GM12878 (cell line): ENCODE measurements around the gene DHX57. TPM values are rescaled to one million over a fixed set of nuclear protein-coding genes. Genes with fewer than 3 reads are reported as not detected.

Source experiments
- ATF2 ChIP-seq: IDR thresholded peaks from 2 replicates; pipeline ENCODE4 v1.6.1; 2012; ENCODE audit warnings: low read length, inconsistent platforms
- BCLAF1 ChIP-seq: fragments of 450-650 bp; IDR thresholded peaks from 2 replicates; pipeline ENCODE4 v1.6.1; 2017; ENCODE audit warnings: antibody characterized with exemption, mild to moderate bottlenecking, moderate library complexity
- EP300 ChIP-seq, 2 experiments: fragments of 150-350 bp in 1 of 2; IDR thresholded peaks; 2 replicates each; pipeline ENCODE4 v1.6.1; 2011 to 2012; ENCODE audit warnings: low read depth in 2 of 2, low read length in 2 of 2, borderline replicate concordance in 1 of 2, improper control_type of control experiment in 1 of 2, inconsistent platforms in 1 of 2; ENCODE audit not compliant: control insufficient read depth in 1 of 2
- HSF1 ChIP-seq: fragments of 150-350 bp; IDR thresholded peaks from 2 replicates; pipeline ENCODE4 v1.6.1; 2014; ENCODE audit warnings: mild to moderate bottlenecking, low read depth, low read length
- NFXL1 ChIP-seq: fragments of 450-650 bp; IDR thresholded peaks from 2 replicates; pipeline ENCODE4 v1.6.1; 2017; ENCODE audit warnings: antibody characterized with exemption, mild to moderate bottlenecking, borderline replicate concordance
- NR2F1 ChIP-seq: fragments of 450-650 bp; conservative IDR thresholded peaks from 2 replicates; pipeline ENCODE4 v1.6.1; 2017; ENCODE audit warnings: mild to moderate bottlenecking
- YBX1 ChIP-seq: fragments of 450-650 bp; IDR thresholded peaks from 2 replicates; pipeline ENCODE4 v1.6.1; 2016; ENCODE audit warnings: antibody characterized with exemption
- ZNF622 ChIP-seq: fragments of 450-650 bp; IDR thresholded peaks from 2 replicates; pipeline ENCODE4 v1.6.1; 2017; ENCODE audit warnings: mild to moderate bottlenecking, inconsistent platforms
- polyA plus RNA-seq, 11 experiments: library from polyadenylated mRNA; depleted of rRNA in 4 of 11; unstranded in 6 of 11; stranded (reverse) in 5 of 11; fragments of >200 nt; fragmentation: Nextera tagmentation in 4 of 11; fragmentation: Illumina TruSeq in 1 of 11; extraction: Ambion mirVana in 4 of 11; extraction: Trizol in 1 of 11; gene quantifications; 1 replicate in 1 of 11; 2 replicates in 10 of 11; pipeline versions ENCODE4 v1.2.1 to v1.2.3, GENCODE V29; 2011 to 2016; ENCODE audit warnings: inconsistent platforms in 2 of 11, missing spikeins in 2 of 11, low read depth in 1 of 11
- total RNA-seq, 4 experiments: library from RNA; depleted of rRNA in 3 of 4; stranded (reverse); fragments of >200 nt in 3 of 4; fragmentation: Illumina TruSeq in 1 of 4; extraction: Trizol in 1 of 4; gene quantifications; 2 replicates each; pipeline versions ENCODE4 v1.2.1 to v1.2.3, GENCODE V29; 2013 to 2021
- TF ChIP-seq, protein P1 (sequence below): IDR thresholded peaks from 2 replicates; pipeline ENCODE4 v1.6.1; 2012; ENCODE audit warnings: improper control_type of control experiment, low read depth, low read length; ENCODE audit not compliant: insufficient replicate concordance
- TF ChIP-seq, protein P2 (sequence below): IDR thresholded peaks from 2 replicates; pipeline ENCODE4 v1.6.1; 2012; ENCODE audit warnings: low read depth, low read length, improper control_type of control experiment

DHX57 gene
- total and polyA plus RNA-seq, 10 of the 15 experiments (the other 5 are each of a cell fraction or from before 2014, with no cell fraction given) = 6.5 to 18.0 (median 15.8) TPM

GRCh38 chr2:38873763-38874162 is 2.0 kb downstream of the DHX57 start (continued):
- TF ChIP-seq, protein P1, sequence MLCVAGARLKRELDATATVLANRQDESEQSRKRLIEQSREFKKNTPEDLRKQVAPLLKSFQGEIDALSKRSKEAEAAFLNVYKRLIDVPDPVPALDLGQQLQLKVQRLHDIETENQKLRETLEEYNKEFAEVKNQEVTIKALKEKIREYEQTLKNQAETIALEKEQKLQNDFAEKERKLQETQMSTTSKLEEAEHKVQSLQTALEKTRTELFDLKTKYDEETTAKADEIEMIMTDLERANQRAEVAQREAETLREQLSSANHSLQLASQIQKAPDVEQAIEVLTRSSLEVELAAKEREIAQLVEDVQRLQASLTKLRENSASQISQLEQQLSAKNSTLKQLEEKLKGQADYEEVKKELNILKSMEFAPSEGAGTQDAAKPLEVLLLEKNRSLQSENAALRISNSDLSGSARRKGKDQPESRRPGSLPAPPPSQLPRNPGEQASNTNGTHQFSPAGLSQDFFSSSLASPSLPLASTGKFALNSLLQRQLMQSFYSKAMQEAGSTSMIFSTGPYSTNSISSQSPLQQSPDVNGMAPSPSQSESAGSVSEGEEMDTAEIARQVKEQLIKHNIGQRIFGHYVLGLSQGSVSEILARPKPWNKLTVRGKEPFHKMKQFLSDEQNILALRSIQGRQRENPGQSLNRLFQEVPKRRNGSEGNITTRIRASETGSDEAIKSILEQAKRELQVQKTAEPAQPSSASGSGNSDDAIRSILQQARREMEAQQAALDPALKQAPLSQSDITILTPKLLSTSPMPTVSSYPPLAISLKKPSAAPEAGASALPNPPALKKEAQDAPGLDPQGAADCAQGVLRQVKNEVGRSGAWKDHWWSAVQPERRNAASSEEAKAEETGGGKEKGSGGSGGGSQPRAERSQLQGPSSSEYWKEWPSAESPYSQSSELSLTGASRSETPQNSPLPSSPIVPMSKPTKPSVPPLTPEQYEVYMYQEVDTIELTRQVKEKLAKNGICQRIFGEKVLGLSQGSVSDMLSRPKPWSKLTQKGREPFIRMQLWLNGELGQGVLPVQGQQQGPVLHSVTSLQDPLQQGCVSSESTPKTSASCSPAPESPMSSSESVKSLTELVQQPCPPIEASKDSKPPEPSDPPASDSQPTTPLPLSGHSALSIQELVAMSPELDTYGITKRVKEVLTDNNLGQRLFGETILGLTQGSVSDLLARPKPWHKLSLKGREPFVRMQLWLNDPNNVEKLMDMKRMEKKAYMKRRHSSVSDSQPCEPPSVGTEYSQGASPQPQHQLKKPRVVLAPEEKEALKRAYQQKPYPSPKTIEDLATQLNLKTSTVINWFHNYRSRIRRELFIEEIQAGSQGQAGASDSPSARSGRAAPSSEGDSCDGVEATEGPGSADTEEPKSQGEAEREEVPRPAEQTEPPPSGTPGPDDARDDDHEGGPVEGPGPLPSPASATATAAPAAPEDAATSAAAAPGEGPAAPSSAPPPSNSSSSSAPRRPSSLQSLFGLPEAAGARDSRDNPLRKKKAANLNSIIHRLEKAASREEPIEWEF = no peak
- TF ChIP-seq NR2F1 = no peak
- TF ChIP-seq ATF2 = no peak
- TF ChIP-seq, protein P2, sequence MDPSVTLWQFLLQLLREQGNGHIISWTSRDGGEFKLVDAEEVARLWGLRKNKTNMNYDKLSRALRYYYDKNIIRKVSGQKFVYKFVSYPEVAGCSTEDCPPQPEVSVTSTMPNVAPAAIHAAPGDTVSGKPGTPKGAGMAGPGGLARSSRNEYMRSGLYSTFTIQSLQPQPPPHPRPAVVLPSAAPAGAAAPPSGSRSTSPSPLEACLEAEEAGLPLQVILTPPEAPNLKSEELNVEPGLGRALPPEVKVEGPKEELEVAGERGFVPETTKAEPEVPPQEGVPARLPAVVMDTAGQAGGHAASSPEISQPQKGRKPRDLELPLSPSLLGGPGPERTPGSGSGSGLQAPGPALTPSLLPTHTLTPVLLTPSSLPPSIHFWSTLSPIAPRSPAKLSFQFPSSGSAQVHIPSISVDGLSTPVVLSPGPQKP = no peak
- TF ChIP-seq BCLAF1 = no peak
- no peak for TF ChIP-seq NFXL1
- TF ChIP-seq HSF1 = no peak
- TF ChIP-seq ZNF622 = no peak
- no peak for TF ChIP-seq EP300 (IDR thresholded peaks at IDR 0.05; ENCODE audit: borderline replicate concordance in 1 of 2, control insufficient read depth in 1 of 2, low read depth in 2 of 2, low read length in 2 of 2)
- TF ChIP-seq YBX1 = no peak
- TF ChIP-seq, all 136 proteins: peak for 0
